Lung (tissue), 16 donors: ENCODE measurements around the gene LGALS16. TPM values are rescaled to one million over a fixed set of nuclear protein-coding genes. Genes with fewer than 3 reads are reported as not detected.

Experiments used
- ATAC-seq: fragments of 200-7000 bp; cut with Tn5 transposase; one replicate; pipeline ENCODE4 v1.9.1; 2020; ENCODE audit warnings: moderate number of reproducible peaks; ENCODE audit not compliant: insufficient read depth, low FRiP score
- DNase-seq, 3 donors: peaks; one replicate each; pipeline ENCODE4 v3.0.0-alpha.2; 2013 to 2017
- H3K27ac ChIP-seq, 2 donors: one replicate each; pipeline ENCODE4 v1.5.1; 2013; ENCODE audit warnings: mild to moderate bottlenecking in 2 of 2, moderate library complexity in 2 of 2, control low read depth in 1 of 2, inconsistent platforms in 1 of 2, low read depth in 1 of 2, low read length in 1 of 2
- H3K27me3 ChIP-seq, 3 donors: one replicate each; pipeline ENCODE4 v1.5.1; 2013; ENCODE audit warnings: low read length in 2 of 3; ENCODE audit not compliant: control insufficient read depth in 3 of 3, insufficient read depth in 3 of 3
- H3K36me3 ChIP-seq, 4 donors: one replicate each; pipeline ENCODE4 v1.5.1; 2013; ENCODE audit warnings: low read length in 4 of 4, mild to moderate bottlenecking in 1 of 4, moderate library complexity in 1 of 4; ENCODE audit not compliant: control insufficient read depth in 4 of 4, insufficient read depth in 4 of 4
- H3K4me1 ChIP-seq, 5 donors: one replicate each; pipeline ENCODE4 v1.5.1; 2013; ENCODE audit warnings: low read length in 5 of 5, mild to moderate bottlenecking in 2 of 5, moderate library complexity in 1 of 5; ENCODE audit not compliant: control insufficient read depth in 5 of 5, insufficient read depth in 5 of 5
- H3K4me3 ChIP-seq: one replicate; pipeline ENCODE4 v1.5.1; 2013; ENCODE audit warnings: mild to moderate bottlenecking, control low read depth, moderate library complexity
- H3K9ac ChIP-seq, 2 donors: one replicate each; pipeline ENCODE4 v1.5.1; 2013; ENCODE audit warnings: low read length in 2 of 2, control low read depth in 1 of 2; ENCODE audit not compliant: insufficient read depth in 1 of 2
- H3K9me3 ChIP-seq, 4 donors: one replicate each; pipeline ENCODE4 v1.5.1; 2013; ENCODE audit warnings: low read length in 3 of 4, mild to moderate bottlenecking in 1 of 4, moderate library complexity in 1 of 4; ENCODE audit not compliant: control insufficient read depth in 4 of 4, insufficient read depth in 3 of 4
- CTCF ChIP-seq: IDR thresholded peaks from 2 replicates; pipeline ENCODE4 v1.5.1; 2012; ENCODE audit warnings: mild to moderate bottlenecking; ENCODE audit errors: control extremely low read depth, extremely low read depth
- WGBS, 2 donors: extraction: QIAGEN DNeasy Blood & Tissue Kit; methylation state at CpG; one replicate each; pipeline ENCODE4 v1.1.7; 2013; 5-methylcytosine and 5-hydroxymethylcytosine counted together
- long read RNA-seq, 5 donors: transcript quantifications; one replicate each; lab custom pipeline, GENCODE V29; 2026
- polyA plus RNA-seq, 2 donors: library from polyadenylated mRNA; stranded (reverse); fragments of 200-250 nt; gene quantifications; one replicate each; pipeline ENCODE4 v1.2.1, GENCODE V29; 2013
- total RNA-seq, 2 donors: library from RNA; depleted of rRNA in 1 of 2; stranded (reverse); fragments of >200 nt in 1 of 2; gene quantifications; one replicate each; pipeline ENCODE4 v1.2.1, GENCODE V29; 2014 to 2021
- donor health status: control.
- donor health status: control.
- donor health status: Bipolar disorder and iron deficiency.
- donor health status: healthy.
- donor health status: DM: yes; HTN: yes; CAD: no.

LGALS16 gene
- total RNA-seq (not detected), polyA plus RNA-seq (not detected)
- long read RNA-seq, donor 1: 0 reads
- long read RNA-seq, donor 2: 0 reads
- long read RNA-seq, donor 3: 0 reads
- long read RNA-seq, donor 4: 0 reads
- long read RNA-seq, donor 5: 0 reads

GRCh38 chr19:39655613-39656012, at the start of gene LGALS16:
Gene LGALS16 (plus strand): TSS chr19:39655913. CDS start chr19:39655962, 49 bp downstream.
- ATAC-seq (no peak), DNase-seq (no peak)
- Histone ChIP-seq H3K4me3 (no peak within 1 kb of the TSS), H3K9me3 (no peaks in the 10 kb centered on the region), H3K27ac (no peak within 1 kb of the TSS), H3K4me1 (no peaks in the 10 kb centered on the region), H3K9ac (no peak within 1 kb of the TSS), H3K27me3 (no peaks in the 10 kb centered on the region), H3K36me3 (no peaks in the 10 kb centered on the region)
- TF ChIP-seq CTCF: no peak
- WGBS, 2 donors: 59 to 62% methylated on average over 3 of the region's 3 CpGs

GRCh38 chr19:39607021-39607420, 48.7 kb upstream of the LGALS16 start:
- TF ChIP-seq CTCF: no peak

GRCh38 chr19:39607561-39607960, 48.2 kb upstream of the LGALS16 start:
- 62 to 71% methylated on average over 6 of the region's 6 CpGs for WGBS, 2 donors

More at GRCh38 chr19:39607021-39607420, 48.7 kb upstream of the LGALS16 start:
- Histone ChIP-seq H3K4me1 (no peaks in the 10 kb centered on the region), H3K9me3 (peaks cover 0 to 5% (median 1%) of the 10 kb centered on the region in 4 donors), H3K36me3 (no peaks in the 10 kb centered on the region), H3K9ac (no peak overlapping the region), H3K27me3 (peaks cover 0 to 2% (median 0%) of the 10 kb centered on the region in 3 donors), H3K4me3 (no peak overlapping the region), H3K27ac (no peak overlapping the region)
- DNase-seq (no peak), ATAC-seq (no peak)
- WGBS, 2 donors: 86 to 91% methylated on average over 9 of the region's 9 CpGs

More at GRCh38 chr19:39607561-39607960, 48.2 kb upstream of the LGALS16 start:
- no peak for DNase-seq
- no peak overlapping the region for H3K4me3 ChIP-seq
- H3K27me3 ChIP-seq: peaks cover 0 to 2% (median 0%) of the 10 kb centered on the region in 3 donors
- H3K36me3 ChIP-seq: no peaks in the 10 kb centered on the region
- no peak overlapping the region for H3K27ac ChIP-seq
- H3K9me3 ChIP-seq: peaks cover 0 to 5% (median 2%) of the 10 kb centered on the region in 4 donors
- H3K4me1 ChIP-seq: no peaks in the 10 kb centered on the region
- H3K9ac ChIP-seq: no peak overlapping the region
- ATAC-seq: no peak
- TF ChIP-seq CTCF: no peak
